Esophagus muscularis mucosa (tissue), 4 donors: ENCODE measurements around the gene POU2F1.

Experiments used
- CTCF ChIP-seq, 3 experiments: fragments of 200-600 bp in 2 of 3; fragments of 450-650 bp in 1 of 3; sonication (generic) in 2 of 3; IDR thresholded peaks; one replicate each; pipeline ENCODE4 v1.5.1; 2017 to 2019; ENCODE audit warnings: antibody characterized with exemption in 3 of 3, mild to moderate bottlenecking in 2 of 3, moderate library complexity in 1 of 3
- EP300 ChIP-seq: sonication (generic); formaldehyde crosslinking; IDR thresholded peaks from one replicate; pipeline ENCODE4 v1.6.1; 2017; ENCODE audit warnings: antibody characterized with exemption
- POLR2A ChIP-seq: fragments of 450-650 bp; IDR thresholded peaks from one replicate; pipeline ENCODE4 v1.6.1; 2017; ENCODE audit warnings: antibody characterized with exemption, moderate library complexity, mild to moderate bottlenecking, low read depth

DNA sequence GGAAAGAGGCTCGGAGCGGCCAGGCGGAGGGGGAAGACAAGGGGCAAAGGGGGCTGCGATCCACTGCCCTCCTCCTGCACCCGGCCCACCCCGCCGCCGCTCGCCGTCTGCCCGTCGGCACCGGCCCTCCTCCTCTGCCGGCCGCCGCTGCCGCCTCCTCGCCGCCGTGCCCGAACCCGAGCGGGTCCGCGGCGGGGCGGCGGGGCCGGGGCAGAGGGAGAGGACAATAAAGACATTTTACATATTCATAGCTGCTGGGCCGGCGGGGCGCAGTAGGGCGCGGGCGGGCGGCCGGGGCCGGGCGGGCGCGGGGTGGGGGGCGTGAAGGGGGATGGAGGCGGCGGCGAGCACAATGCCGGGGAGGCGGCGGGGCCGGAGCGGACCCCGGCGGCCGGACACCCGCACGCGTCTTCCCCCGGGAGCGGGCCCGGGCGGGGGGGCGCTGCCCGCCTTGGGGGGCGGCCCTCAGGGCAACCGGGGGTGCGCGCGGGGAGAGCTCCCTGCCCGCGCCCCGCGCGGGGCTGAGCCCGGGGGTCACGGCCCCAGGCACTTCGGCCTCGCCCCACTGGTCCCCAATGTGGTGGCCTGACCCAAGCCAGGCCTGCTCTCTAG, 546 bp downstream of the POU2F1 start:
- no peak for TF ChIP-seq CTCF (IDR thresholded peaks at IDR 0.05)
- no peak for TF ChIP-seq POLR2A
- no peak for TF ChIP-seq EP300
